HCT116 (cell line): Measurements from ENCODE around the gene SMIM20.

Source experiments
- CEBPB ChIP-seq: IDR thresholded peaks from 2 replicates; pipeline ENCODE4 v1.6.1; 2012; ENCODE audit warnings: low read depth
- CTCF ChIP-seq, 3 experiments: fragments of 200-600 bp in 1 of 3; sonication (generic) in 1 of 3; IDR thresholded peaks in 2 of 3; conservative IDR thresholded peaks in 1 of 3; 2 replicates each; pipeline ENCODE4 v1.5.1; 2012 to 2017; ENCODE audit warnings: low read depth in 2 of 3, low read length in 2 of 3, antibody characterized with exemption in 1 of 3, borderline replicate concordance in 1 of 3, control low read depth in 1 of 3, mild to moderate bottlenecking in 1 of 3, mixed read lengths in 1 of 3, mixed run types in 1 of 3, moderate library complexity in 1 of 3; ENCODE audit not compliant: insufficient read depth in 1 of 3
- EZH2 ChIP-seq: fragments of 200-600 bp; sonication (generic); IDR thresholded peaks from 2 replicates; pipeline ENCODE4 v1.6.1; 2017; ENCODE audit warnings: antibody characterized with exemption, mixed run types
- EZH2phosphoT487 ChIP-seq: fragments of 200-600 bp; IDR thresholded peaks from 2 replicates; pipeline ENCODE4 v1.6.1; 2018; ENCODE audit warnings: antibody characterized with exemption, borderline replicate concordance
- FOSL1 ChIP-seq: IDR thresholded peaks from 2 replicates; pipeline ENCODE4 v1.6.1; 2012; ENCODE audit warnings: low read depth
- JUND ChIP-seq: IDR thresholded peaks from 2 replicates; pipeline ENCODE4 v1.6.1; 2012
- MAX ChIP-seq: IDR thresholded peaks from 2 replicates; pipeline ENCODE4 v1.6.1; 2012
- POLR2A ChIP-seq: IDR thresholded peaks from 2 replicates; pipeline ENCODE4 v1.7.0; 2011; ENCODE audit warnings: borderline replicate concordance; ENCODE audit not compliant: insufficient read depth, insufficient read length; ENCODE audit errors: extremely low read depth
- POLR2AphosphoS5 ChIP-seq: IDR thresholded peaks from 2 replicates; pipeline ENCODE4 v1.6.1; 2011; ENCODE audit warnings: mild to moderate bottlenecking, low read depth, low read length, moderate library complexity
- RAD21 ChIP-seq: IDR thresholded peaks from 2 replicates; pipeline ENCODE4 v1.6.1; 2012; ENCODE audit warnings: low read depth, mild to moderate bottlenecking
- REST ChIP-seq: IDR thresholded peaks from 2 replicates; pipeline ENCODE4 v1.6.1; 2012; ENCODE audit warnings: low read depth
- SP1 ChIP-seq: IDR thresholded peaks from 2 replicates; pipeline ENCODE4 v1.6.1; 2012; ENCODE audit warnings: low read depth
- TCF7L2 ChIP-seq: IDR thresholded peaks from 2 replicates; pipeline ENCODE4 v1.7.0; 2011; ENCODE audit warnings: borderline replicate concordance, inconsistent platforms; ENCODE audit not compliant: insufficient read depth, insufficient read length; ENCODE audit errors: extremely low read depth
- YY1 ChIP-seq: IDR thresholded peaks from 2 replicates; pipeline ENCODE4 v1.6.1; 2011; ENCODE audit warnings: low read length, low read depth, moderate library complexity, mild to moderate bottlenecking; ENCODE audit not compliant: insufficient replicate concordance; ENCODE audit errors: extremely low read depth

GRCh38 chr4:25913851-25914669 lies at the start of gene SMIM20:
- TF ChIP-seq EZH2 (no peak), MAX (peak; percentile 94), RAD21 (no peak), POLR2A (peak; percentile 52), CTCF (IDR thresholded peaks at IDR 0.05 in 2 of 3, conservative IDR thresholded peaks at IDR 0.05 in 1 of 3; ENCODE audit: borderline replicate concordance in 1 of 3, insufficient read depth in 1 of 3, low read depth in 2 of 3, low read length in 2 of 3) (no peak), YY1 (peak; percentile 69), CEBPB (no peak), TCF7L2 (peak; percentile 55), EZH2phosphoT487 (no peak), POLR2AphosphoS5 (peak; percentile 89), JUND (no peak), REST (no peak), FOSL1 (no peak), SP1 (peak; percentile 68)
